AG04450 (cell line): ENCODE measurements around the gene UBR3. TPM values are rescaled to one million over a fixed set of nuclear protein-coding genes. Genes with fewer than 3 reads are reported as not detected.

Experiments used
- CTCF ChIA-PET: fragments of 300-600, 350-600 bp; formaldehyde crosslinking; extraction: SDS; loops from one replicate; lab custom pipeline; 2022; ENCODE audit warnings: antibody characterized with exemption, inconsistent platforms; lab: Charles Lee
- POLR2A ChIA-PET: fragments of 350-600 bp; formaldehyde crosslinking; extraction: SDS; loops from one replicate; lab custom pipeline; 2021; ENCODE audit warnings: antibody characterized with exemption, inconsistent platforms; lab: Yijun Ruan, JAX
- DNase-seq: peaks from one replicate; pipeline ENCODE4 v3.0.0-alpha.2; 2011; ENCODE audit warnings: low read depth, low spot score
- H3K27ac ChIP-seq: one replicate; pipeline ENCODE4 v1.5.1; 2012; ENCODE audit warnings: low read depth, low read length, control low read depth
- H3K27me3 ChIP-seq: one replicate; pipeline ENCODE4 v1.6.0; 2012; ENCODE audit warnings: low read length; ENCODE audit not compliant: control insufficient read depth, insufficient read depth
- H3K4me3 ChIP-seq: 2 replicates; pipeline ENCODE4 v1.5.1; 2011; ENCODE audit warnings: mild to moderate bottlenecking, low read depth, low read length, control low read depth
- H3K9me3 ChIP-seq: 2 replicates; pipeline ENCODE4 v1.5.1; 2012; ENCODE audit warnings: low read length; ENCODE audit not compliant: control insufficient read depth, insufficient read depth
- polyA plus RNA-seq: library from polyadenylated mRNA; depleted of rRNA; stranded (reverse); fragments of >200 nt; gene quantifications from 2 replicates; pipeline ENCODE4 v1.2.3, GENCODE V29; 2011
- TF ChIP-seq, protein P1 (sequence below): IDR thresholded peaks from 2 replicates; pipeline ENCODE4 v1.5.1; 2011; ENCODE audit warnings: low read depth, low read length, control low read depth, inconsistent platforms

The UBR3 gene
- polyA plus RNA-seq, 1 experiment, result 20.3 TPM

- DNase-seq, result peak; percentile 80
- Histone ChIP-seq H3K27ac (peak within 1 kb of the TSS; percentile 82), H3K27me3 (no peaks in the 10 kb centered on the region), H3K9me3 (no peaks in the 10 kb centered on the region), H3K4me3 (peak within 1 kb of the TSS; percentile 88)
- TF ChIP-seq, protein P1, sequence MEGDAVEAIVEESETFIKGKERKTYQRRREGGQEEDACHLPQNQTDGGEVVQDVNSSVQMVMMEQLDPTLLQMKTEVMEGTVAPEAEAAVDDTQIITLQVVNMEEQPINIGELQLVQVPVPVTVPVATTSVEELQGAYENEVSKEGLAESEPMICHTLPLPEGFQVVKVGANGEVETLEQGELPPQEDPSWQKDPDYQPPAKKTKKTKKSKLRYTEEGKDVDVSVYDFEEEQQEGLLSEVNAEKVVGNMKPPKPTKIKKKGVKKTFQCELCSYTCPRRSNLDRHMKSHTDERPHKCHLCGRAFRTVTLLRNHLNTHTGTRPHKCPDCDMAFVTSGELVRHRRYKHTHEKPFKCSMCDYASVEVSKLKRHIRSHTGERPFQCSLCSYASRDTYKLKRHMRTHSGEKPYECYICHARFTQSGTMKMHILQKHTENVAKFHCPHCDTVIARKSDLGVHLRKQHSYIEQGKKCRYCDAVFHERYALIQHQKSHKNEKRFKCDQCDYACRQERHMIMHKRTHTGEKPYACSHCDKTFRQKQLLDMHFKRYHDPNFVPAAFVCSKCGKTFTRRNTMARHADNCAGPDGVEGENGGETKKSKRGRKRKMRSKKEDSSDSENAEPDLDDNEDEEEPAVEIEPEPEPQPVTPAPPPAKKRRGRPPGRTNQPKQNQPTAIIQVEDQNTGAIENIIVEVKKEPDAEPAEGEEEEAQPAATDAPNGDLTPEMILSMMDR, result no peak
- CTCF ChIA-PET, result interaction anchor here (1.0 to 1.7 kb wide), 2 partner anchors 10 to 319 kb away, joined by 3 to 4 read pairs; no protein-coding TSS in a partner anchor
- POLR2A ChIA-PET, result interaction anchor here (0.6 to 1.2 kb wide), 3 partner anchors 9 to 284 kb away, joined by 3 to 4 read pairs (median 3); no protein-coding TSS in a partner anchor
Observed at GRCh38 chr2:169798718-169799592, 28.3 kb upstream of the UBR3 start, which contains the start of gene SSB. TSS of gene SSB (plus strand) at chr2:169798871. CDS start at chr2:169800961, 2,090 bp downstream.

DNA sequence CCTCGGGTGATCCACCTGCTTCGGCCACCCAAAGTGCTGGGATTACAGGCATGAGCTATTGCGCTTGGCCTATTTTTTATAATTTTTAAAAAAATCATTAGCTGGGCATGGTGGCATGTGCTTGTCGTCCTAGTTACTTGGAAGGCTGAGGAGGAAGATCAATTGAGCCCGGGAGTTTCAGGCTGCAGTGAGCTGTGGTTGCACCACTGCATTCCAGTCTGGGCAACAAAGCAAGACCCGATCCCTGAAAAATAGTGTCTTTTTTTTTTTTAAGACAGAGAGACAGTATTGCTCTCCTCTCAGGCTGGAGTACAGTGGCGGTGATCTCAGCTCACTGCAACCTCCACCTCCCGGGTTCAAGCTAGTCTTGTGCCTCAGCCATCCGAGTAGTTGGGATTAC lies 23.8 kb upstream of the UBR3 start:
- CTCF ChIA-PET, result interaction anchor here (1.1 kb wide), 1 partner anchor 21 kb away, joined by 4 read pairs; the partner anchor contains the start of gene METTL5

GRCh38 chr2:169806586-169806985 lies 20.7 kb upstream of the UBR3 start:
- POLR2A ChIA-PET, result no interaction called here
- no peak overlapping the region for H3K27ac ChIP-seq
- no peak for DNase-seq

More for the DNA sequence above, 23.8 kb upstream of the UBR3 start:
- no peak overlapping the region for H3K4me3 ChIP-seq
- no peak overlapping the region for H3K27ac ChIP-seq
- no peak for DNase-seq
- POLR2A ChIA-PET, result no interaction called here
- TF ChIP-seq, protein P1, result no peak
- no peaks in the 10 kb centered on the region for H3K9me3 ChIP-seq
- H3K27me3 ChIP-seq, result no peaks in the 10 kb centered on the region

GRCh38 chr2:169808221-169808620 lies 19.0 kb upstream of the UBR3 start:
- no peak for DNase-seq
- Histone ChIP-seq H3K9me3 (no peaks in the 10 kb centered on the region), H3K4me3 (no peak overlapping the region), H3K27ac (no peak overlapping the region), H3K27me3 (no peaks in the 10 kb centered on the region)
- TF ChIP-seq, protein P1, result no peak
- ChIA-PET CTCF (interaction anchor here (0.5 to 1.0 kb wide), 4 partner anchors 13 to 329 kb away, joined by 3 read pairs; partner anchors contain the start of gene BBS5), POLR2A (interaction anchor here (0.9 to 1.0 kb wide), 2 partner anchors 9 to 20 kb away, joined by 3 to 4 read pairs; partner anchors contain the start of gene SSB)

More at GRCh38 chr2:169806586-169806985, 20.7 kb upstream of the UBR3 start:
- Histone ChIP-seq H3K9me3 (no peaks in the 10 kb centered on the region), H3K27me3 (no peaks in the 10 kb centered on the region), H3K4me3 (no peak overlapping the region)
- TF ChIP-seq, protein P1, result no peak
- CTCF ChIA-PET, result no interaction called here
